ENCODE results near the gene CRYL1.

The CRYL1 gene

GRCh38 chr13:20553311-20553710, 27.7 kb upstream of the CRYL1 start:
- TF ChIP-seq, protein P1, sequence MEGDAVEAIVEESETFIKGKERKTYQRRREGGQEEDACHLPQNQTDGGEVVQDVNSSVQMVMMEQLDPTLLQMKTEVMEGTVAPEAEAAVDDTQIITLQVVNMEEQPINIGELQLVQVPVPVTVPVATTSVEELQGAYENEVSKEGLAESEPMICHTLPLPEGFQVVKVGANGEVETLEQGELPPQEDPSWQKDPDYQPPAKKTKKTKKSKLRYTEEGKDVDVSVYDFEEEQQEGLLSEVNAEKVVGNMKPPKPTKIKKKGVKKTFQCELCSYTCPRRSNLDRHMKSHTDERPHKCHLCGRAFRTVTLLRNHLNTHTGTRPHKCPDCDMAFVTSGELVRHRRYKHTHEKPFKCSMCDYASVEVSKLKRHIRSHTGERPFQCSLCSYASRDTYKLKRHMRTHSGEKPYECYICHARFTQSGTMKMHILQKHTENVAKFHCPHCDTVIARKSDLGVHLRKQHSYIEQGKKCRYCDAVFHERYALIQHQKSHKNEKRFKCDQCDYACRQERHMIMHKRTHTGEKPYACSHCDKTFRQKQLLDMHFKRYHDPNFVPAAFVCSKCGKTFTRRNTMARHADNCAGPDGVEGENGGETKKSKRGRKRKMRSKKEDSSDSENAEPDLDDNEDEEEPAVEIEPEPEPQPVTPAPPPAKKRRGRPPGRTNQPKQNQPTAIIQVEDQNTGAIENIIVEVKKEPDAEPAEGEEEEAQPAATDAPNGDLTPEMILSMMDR (IDR thresholded peaks at IDR 0.05; ENCODE audit: low read depth, low read length, poor library complexity, severe bottlenecking): no peak
- no peak for TF ChIP-seq EZH2phosphoT487 (IDR thresholded peaks at IDR 0.05; ENCODE audit: borderline replicate concordance, low read length)
- no peaks in the 10 kb centered on the region for H3K9me3 ChIP-seq (ENCODE audit: control insufficient read depth, insufficient read depth, low read length)
- no peaks in the 10 kb centered on the region for H3F3A ChIP-seq (ENCODE audit: control insufficient read depth, insufficient read depth)
- H3K36me3 ChIP-seq (ENCODE audit: control insufficient read depth, low read length): no peaks in the 10 kb centered on the region
- H3K27me3 ChIP-seq (ENCODE audit: control insufficient read depth, low read length): peaks cover 4% of the 10 kb centered on the region
- H3K79me2 ChIP-seq (ENCODE audit: control insufficient read depth, low read length): no peaks in the 10 kb centered on the region
- H3K4me2 ChIP-seq (ENCODE audit: low read length): no peak overlapping the region
- no peaks in the 10 kb centered on the region for H3K4me1 ChIP-seq (ENCODE audit: control insufficient read depth, low read length)
- H3K27ac ChIP-seq (ENCODE audit: low read depth, low read length): no peak overlapping the region
- H3K9me2 ChIP-seq (replicated peaks; ENCODE audit: control insufficient read depth, low read length): no peaks in the 10 kb centered on the region
- H4K20me1 ChIP-seq (ENCODE audit: control insufficient read depth, insufficient read depth, low read depth, low read length): no peaks in the 10 kb centered on the region
- no peak overlapping the region for H3K4me3 ChIP-seq (ENCODE audit: low read length)

GRCh38 chr13:20550799-20551198, 25.1 kb upstream of the CRYL1 start:
- Histone ChIP-seq H3K4me3 (ENCODE audit: low read length) (no peak overlapping the region), H3K9me2 (replicated peaks; ENCODE audit: control insufficient read depth, low read length) (no peaks in the 10 kb centered on the region), H3K79me2 (ENCODE audit: control insufficient read depth, low read length) (no peaks in the 10 kb centered on the region), H3K27me3 (ENCODE audit: control insufficient read depth, low read length) (peaks cover 4% of the 10 kb centered on the region), H3K36me3 (ENCODE audit: control insufficient read depth, low read length) (no peaks in the 10 kb centered on the region), H3F3A (ENCODE audit: control insufficient read depth, insufficient read depth) (no peaks in the 10 kb centered on the region), H3K4me2 (ENCODE audit: low read length) (no peak overlapping the region), H3K9me3 (ENCODE audit: control insufficient read depth, insufficient read depth, low read length) (no peaks in the 10 kb centered on the region), H3K4me1 (ENCODE audit: control insufficient read depth, low read length) (no peaks in the 10 kb centered on the region), H4K20me1 (ENCODE audit: control insufficient read depth, insufficient read depth, low read depth, low read length) (no peaks in the 10 kb centered on the region), H3K27ac (ENCODE audit: low read depth, low read length) (no peak overlapping the region)
- TF ChIP-seq EZH2phosphoT487 (IDR thresholded peaks at IDR 0.05; ENCODE audit: borderline replicate concordance, low read length): no peak
- TF ChIP-seq, protein P1 (IDR thresholded peaks at IDR 0.05; ENCODE audit: low read depth, low read length, poor library complexity, severe bottlenecking): no peak

GRCh38 chr13:20547479-20547908, 21.8 kb upstream of the CRYL1 start:
- H3K9me2 ChIP-seq (replicated peaks; ENCODE audit: control insufficient read depth, low read length): no peaks in the 10 kb centered on the region
- no peak overlapping the region for H3K4me3 ChIP-seq (ENCODE audit: low read length)
- no peak overlapping the region for H3K27ac ChIP-seq (ENCODE audit: low read depth, low read length)
- H3K36me3 ChIP-seq (ENCODE audit: control insufficient read depth, low read length): no peaks in the 10 kb centered on the region
- TF ChIP-seq EZH2phosphoT487 (IDR thresholded peaks at IDR 0.05; ENCODE audit: borderline replicate concordance, low read length): no peak
- TF ChIP-seq, protein P1 (IDR thresholded peaks at IDR 0.05; ENCODE audit: low read depth, low read length, poor library complexity, severe bottlenecking): no peak
- no peaks in the 10 kb centered on the region for H3F3A ChIP-seq (ENCODE audit: control insufficient read depth, insufficient read depth)
- no peak overlapping the region for H3K4me2 ChIP-seq (ENCODE audit: low read length)
- H3K27me3 ChIP-seq (ENCODE audit: control insufficient read depth, low read length): no peaks in the 10 kb centered on the region; the same call in 1 of the 2 replicates
- H3K9me3 ChIP-seq (ENCODE audit: control insufficient read depth, insufficient read depth, low read length): no peaks in the 10 kb centered on the region
- no peaks in the 10 kb centered on the region for H4K20me1 ChIP-seq (ENCODE audit: control insufficient read depth, insufficient read depth, low read depth, low read length)
- no peaks in the 10 kb centered on the region for H3K4me1 ChIP-seq (ENCODE audit: control insufficient read depth, low read length)
- H3K79me2 ChIP-seq (ENCODE audit: control insufficient read depth, low read length): no peaks in the 10 kb centered on the region
